Mesenchymal stem cell (in vitro differentiated cells and primary cell): ENCODE results near the gene BAZ2B.

ENCODE experiments used
- DNase-seq: peaks from one replicate; pipeline ENCODE4 v3.0.0-alpha.2; 2013
- H2AFZ ChIP-seq: one replicate; pipeline ENCODE4 v1.6.1; 2013; ENCODE audit warnings: low read depth, mild to moderate bottlenecking, control low read depth, inconsistent platforms, low read length, moderate library complexity
- H2AK5ac ChIP-seq: 2 replicates; pipeline ENCODE4 v1.6.1; 2013; ENCODE audit warnings: low read length, moderate library complexity, mild to moderate bottlenecking, inconsistent platforms; ENCODE audit not compliant: severe bottlenecking
- H2BK120ac ChIP-seq: one replicate; pipeline ENCODE4 v1.6.1; 2013; ENCODE audit warnings: low read depth, mild to moderate bottlenecking, inconsistent platforms, low read length, moderate library complexity
- H2BK12ac ChIP-seq, 2 experiments: one replicate each; pipeline ENCODE4 v1.6.1; 2013; ENCODE audit warnings: inconsistent platforms in 2 of 2, low read length in 2 of 2, mild to moderate bottlenecking in 2 of 2, moderate library complexity in 2 of 2, control low read depth in 1 of 2
- H2BK15ac ChIP-seq: one replicate; pipeline ENCODE4 v1.6.1; 2013; ENCODE audit warnings: mild to moderate bottlenecking, low read depth, inconsistent platforms; ENCODE audit not compliant: poor library complexity, severe bottlenecking
- H2BK5ac ChIP-seq: 2 replicates; pipeline ENCODE4 v1.6.1; 2013; ENCODE audit warnings: low read depth, mild to moderate bottlenecking, low read length, control low read depth, inconsistent platforms; ENCODE audit not compliant: poor library complexity, severe bottlenecking
- H3K14ac ChIP-seq, 2 experiments: one replicate each; pipeline ENCODE4 v1.6.1; 2013; ENCODE audit warnings: inconsistent platforms in 2 of 2, low read length in 2 of 2, control low read depth in 1 of 2, mild to moderate bottlenecking in 1 of 2, moderate library complexity in 1 of 2
- H3K18ac ChIP-seq, 2 experiments: one replicate each; pipeline ENCODE4 v1.6.1; 2013; ENCODE audit warnings: inconsistent platforms in 2 of 2, low read length in 2 of 2, control low read depth in 1 of 2, low read depth in 1 of 2, mild to moderate bottlenecking in 1 of 2
- H3K23ac ChIP-seq, 2 experiments: one replicate each; pipeline ENCODE4 v1.6.1; 2013; ENCODE audit warnings: inconsistent platforms in 2 of 2, low read length in 2 of 2, mild to moderate bottlenecking in 2 of 2, moderate library complexity in 2 of 2, control low read depth in 1 of 2
- H3K27ac ChIP-seq: 2 replicates; pipeline ENCODE4 v1.5.1; 2013; ENCODE audit warnings: mild to moderate bottlenecking, moderate library complexity, low read length, control low read depth, inconsistent platforms; ENCODE audit not compliant: poor library complexity, severe bottlenecking
- H3K27me3 ChIP-seq, 2 experiments: 2 replicates each; pipeline versions ENCODE4 v1.6.1 to v1.7.0; 2013; ENCODE audit warnings: low read length in 2 of 2, mild to moderate bottlenecking in 2 of 2, moderate library complexity in 2 of 2, control low read depth in 1 of 2, inconsistent platforms in 1 of 2; ENCODE audit not compliant: control insufficient read depth in 1 of 2, insufficient read depth in 1 of 2
- H3K36me3 ChIP-seq, 2 experiments: 2 replicates each; pipeline versions ENCODE4 v1.6.1 to v1.7.0; 2013; ENCODE audit warnings: low read length in 2 of 2, control low read depth in 1 of 2, inconsistent platforms in 1 of 2, low read depth in 1 of 2, mild to moderate bottlenecking in 1 of 2; ENCODE audit not compliant: insufficient read depth in 2 of 2, control insufficient read depth in 1 of 2
- H3K4ac ChIP-seq, 2 experiments: one replicate each; pipeline ENCODE4 v1.6.1; 2013; ENCODE audit warnings: inconsistent platforms in 2 of 2, low read length in 2 of 2, mild to moderate bottlenecking in 2 of 2, moderate library complexity in 2 of 2, control low read depth in 1 of 2, low read depth in 1 of 2
- H3K4me1 ChIP-seq: 2 replicates; pipeline ENCODE4 v1.6.1; 2013; ENCODE audit warnings: low read depth, low read length, control low read depth; ENCODE audit not compliant: control insufficient read depth, insufficient read depth
- H3K4me2 ChIP-seq: 2 replicates; pipeline ENCODE4 v1.6.1; 2013; ENCODE audit warnings: low read length, mild to moderate bottlenecking, inconsistent platforms; ENCODE audit not compliant: poor library complexity, severe bottlenecking
- H3K4me3 ChIP-seq, 2 experiments: 2 replicates each; pipeline versions ENCODE4 v1.5.1 to v1.7.0; 2013; ENCODE audit warnings: low read length in 2 of 2, mild to moderate bottlenecking in 2 of 2, control low read depth in 1 of 2, low read depth in 1 of 2; ENCODE audit not compliant: insufficient read depth in 1 of 2
- H3K79me1 ChIP-seq: replicated peaks from 2 replicates; pipeline ENCODE4 v1.6.1; 2013; ENCODE audit warnings: mild to moderate bottlenecking, control low read depth, low read length, inconsistent platforms; ENCODE audit not compliant: poor library complexity, severe bottlenecking
- H3K9ac ChIP-seq: 2 replicates; pipeline ENCODE4 v1.7.0; 2013; ENCODE audit warnings: mild to moderate bottlenecking, low read length, moderate library complexity
- H3K9me3 ChIP-seq: 2 replicates; pipeline ENCODE4 v1.7.0; 2013; ENCODE audit warnings: mild to moderate bottlenecking, low read length; ENCODE audit not compliant: control insufficient read depth
- H4K8ac ChIP-seq: one replicate; pipeline ENCODE4 v1.6.1; 2013; ENCODE audit warnings: inconsistent platforms, mild to moderate bottlenecking, low read length, moderate library complexity
- H4K91ac ChIP-seq: one replicate; pipeline ENCODE4 v1.6.1; 2013; ENCODE audit warnings: mild to moderate bottlenecking, low read length, inconsistent platforms
- WGBS: methylation state at CpG from one replicate; pipeline ENCODE4 v1.1.7; 2013; ENCODE audit warnings: mixed read lengths; 5-methylcytosine and 5-hydroxymethylcytosine counted together

Gene BAZ2B

DNA sequence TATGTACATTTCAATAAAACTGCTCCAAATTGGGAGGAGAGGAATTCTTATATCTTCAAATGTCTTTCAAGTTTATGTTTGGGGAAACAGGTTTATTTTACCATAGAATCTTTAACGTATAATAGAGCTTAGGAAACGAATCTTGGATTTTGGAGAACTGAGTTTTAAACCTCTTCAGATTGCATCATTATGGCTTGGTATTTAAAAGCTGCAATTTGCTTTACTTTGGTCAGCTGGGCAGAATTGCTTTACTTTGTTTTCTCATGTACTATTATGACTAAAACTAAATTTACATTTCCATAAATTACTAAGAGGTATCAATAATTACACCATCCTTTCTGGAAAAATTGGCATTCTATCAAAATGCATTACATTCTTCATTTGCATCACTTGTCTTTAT lies 54.6 kb downstream of the BAZ2B start:
- no peaks in the 10 kb centered on the region for H3K9me3 ChIP-seq
- no peaks in the 10 kb centered on the region for H3K27me3 ChIP-seq
- WGBS, result 100% methylated on average over 2 of the region's 2 CpGs
- no peak overlapping the region for H3K23ac ChIP-seq
- no peaks in the 10 kb centered on the region for H3K4me1 ChIP-seq
- no peak overlapping the region for H3K18ac ChIP-seq
- no peak overlapping the region for H2BK15ac ChIP-seq
- H2AK5ac ChIP-seq, result no peak overlapping the region
- H3K9ac ChIP-seq, result no peak overlapping the region
- no peak overlapping the region for H3K4ac ChIP-seq
- H3K79me1 ChIP-seq, result peaks cover 27% of the 10 kb centered on the region
- no peak overlapping the region for H4K8ac ChIP-seq
- no peak for DNase-seq
- no peak overlapping the region for H3K4me3 ChIP-seq
- no peak overlapping the region for H2BK12ac ChIP-seq
- H4K91ac ChIP-seq, result no peak overlapping the region
- H2BK120ac ChIP-seq, result no peak overlapping the region
- no peak overlapping the region for H2BK5ac ChIP-seq
- H3K27ac ChIP-seq, result no peak overlapping the region
- no peak overlapping the region for H3K14ac ChIP-seq
- no peak overlapping the region for H2AFZ ChIP-seq
- H3K4me2 ChIP-seq, result no peak overlapping the region
- H3K36me3 ChIP-seq, result peaks cover 5 to 6% of the 10 kb centered on the region in 2 experiments

DNA sequence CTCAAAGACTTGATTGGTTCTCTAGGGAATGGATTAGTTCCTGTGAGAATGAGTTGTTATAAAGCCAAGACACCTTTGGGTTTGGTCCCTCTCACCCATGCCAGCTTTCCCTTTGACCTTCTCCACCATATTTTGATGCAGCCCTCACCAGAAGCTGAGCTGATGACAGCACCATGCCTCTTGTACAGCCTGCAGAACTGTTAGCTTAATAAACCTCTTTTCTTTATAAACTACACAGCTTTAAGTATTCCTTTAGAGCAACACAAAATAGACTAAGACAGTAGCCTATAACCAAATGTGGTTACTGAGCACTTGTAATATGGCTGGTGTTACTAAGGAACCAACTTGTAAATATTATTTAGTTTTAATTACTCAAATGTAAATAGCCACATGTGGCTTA lies 55.1 kb downstream of the BAZ2B start:
- Histone ChIP-seq H3K27me3 (no peaks in the 10 kb centered on the region), H2BK5ac (no peak overlapping the region), H3K27ac (no peak overlapping the region), H3K9me3 (no peaks in the 10 kb centered on the region), H3K9ac (no peak overlapping the region), H2BK12ac (no peak overlapping the region), H3K36me3 (peaks cover 5 to 6% of the 10 kb centered on the region in 2 experiments), H3K4me1 (no peaks in the 10 kb centered on the region), H2BK120ac (no peak overlapping the region), H3K23ac (no peak overlapping the region), H3K79me1 (peaks cover 29% of the 10 kb centered on the region), H3K4me3 (no peak overlapping the region), H3K4ac (no peak overlapping the region), H3K14ac (no peak overlapping the region), H3K4me2 (no peak overlapping the region), H3K18ac (no peak overlapping the region), H2BK15ac (no peak overlapping the region), H2AFZ (no peak overlapping the region), H4K91ac (no peak overlapping the region), H4K8ac (no peak overlapping the region), H2AK5ac (no peak overlapping the region)
- DNase-seq, result no peak

DNA sequence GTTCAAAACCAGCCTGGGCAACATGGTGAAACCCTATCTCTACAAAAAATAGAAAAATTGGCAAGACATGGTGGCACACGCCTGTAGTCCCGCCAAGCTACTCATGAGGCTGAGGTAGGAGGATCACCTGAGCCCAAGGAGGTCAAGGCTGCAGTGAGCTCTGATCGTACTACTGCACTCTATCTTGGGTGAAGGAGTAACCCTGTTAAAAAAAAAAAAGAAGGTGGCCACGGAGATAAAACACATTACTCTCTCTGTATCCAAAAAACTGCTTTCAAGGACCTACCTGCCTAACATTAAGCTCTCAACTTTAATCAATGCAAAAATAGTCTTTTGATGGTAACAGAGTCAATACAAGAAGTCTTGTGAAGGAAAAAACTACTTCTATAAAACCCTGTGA lies 57.3 kb downstream of the BAZ2B start:
- Histone ChIP-seq H3K4me2 (no peak overlapping the region), H3K4me1 (no peaks in the 10 kb centered on the region), H4K8ac (no peak overlapping the region), H3K79me1 (peaks cover 18% of the 10 kb centered on the region), H2BK120ac (no peak overlapping the region), H3K4me3 (no peak overlapping the region), H3K9me3 (no peaks in the 10 kb centered on the region), H2BK12ac (no peak overlapping the region), H3K27me3 (no peaks in the 10 kb centered on the region), H2AK5ac (no peak overlapping the region), H4K91ac (no peak overlapping the region), H3K27ac (no peak overlapping the region), H3K36me3 (peaks cover 0 to 3% of the 10 kb centered on the region in 2 experiments), H3K23ac (no peak overlapping the region), H3K4ac (no peak overlapping the region), H3K9ac (no peak overlapping the region), H2BK5ac (no peak overlapping the region), H2AFZ (no peak overlapping the region), H2BK15ac (no peak overlapping the region), H3K14ac (no peak overlapping the region), H3K18ac (no peak overlapping the region)
- DNase-seq, result no peak
- WGBS, result 90% methylated on average over 2 of the region's 4 CpGs

DNA sequence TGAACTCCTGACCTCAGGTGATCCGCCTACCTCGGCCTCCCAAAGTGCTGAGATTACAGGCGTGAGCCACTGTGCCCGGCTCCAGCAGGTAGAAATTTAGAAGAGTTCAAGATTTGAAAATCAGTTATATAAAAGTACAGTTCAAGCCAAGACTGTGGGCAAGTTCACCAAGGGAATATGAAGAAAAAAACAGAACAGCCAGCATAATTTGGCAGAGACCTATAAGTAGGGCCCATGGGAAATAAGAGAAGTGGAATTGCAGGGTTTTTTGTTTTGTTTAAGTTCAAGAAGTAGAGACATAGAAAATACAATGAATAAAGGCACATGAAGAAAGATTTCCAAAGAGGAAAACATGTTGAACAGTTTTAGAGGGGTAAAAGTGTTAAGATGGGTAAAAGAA lies 57.9 kb downstream of the BAZ2B start:
- Histone ChIP-seq H3K14ac (no peak overlapping the region), H3K9ac (no peak overlapping the region), H3K18ac (no peak overlapping the region), H3K23ac (no peak overlapping the region), H3K4me3 (no peak overlapping the region), H2AK5ac (no peak overlapping the region), H3K4me1 (no peaks in the 10 kb centered on the region), H3K27me3 (no peaks in the 10 kb centered on the region), H3K9me3 (no peaks in the 10 kb centered on the region), H3K4ac (no peak overlapping the region), H3K79me1 (peaks cover 18% of the 10 kb centered on the region), H3K4me2 (no peak overlapping the region), H2BK15ac (no peak overlapping the region), H4K91ac (no peak overlapping the region), H2BK5ac (no peak overlapping the region), H4K8ac (no peak overlapping the region), H3K27ac (no peak overlapping the region), H2AFZ (no peak overlapping the region), H2BK12ac (no peak overlapping the region), H3K36me3 (peaks cover 0 to 3% of the 10 kb centered on the region in 2 experiments), H2BK120ac (no peak overlapping the region)
- 98% methylated on average over 4 of the region's 4 CpGs for WGBS
- no peak for DNase-seq
